ENCODE results near the gene PTPRK.

GRCh38 chr6:128295670-128296069 is 224.7 kb downstream of the PTPRK start:
- TF ChIP-seq POLR2A (IDR thresholded peaks at IDR 0.05) = no peak
- TF ChIP-seq, protein P1, sequence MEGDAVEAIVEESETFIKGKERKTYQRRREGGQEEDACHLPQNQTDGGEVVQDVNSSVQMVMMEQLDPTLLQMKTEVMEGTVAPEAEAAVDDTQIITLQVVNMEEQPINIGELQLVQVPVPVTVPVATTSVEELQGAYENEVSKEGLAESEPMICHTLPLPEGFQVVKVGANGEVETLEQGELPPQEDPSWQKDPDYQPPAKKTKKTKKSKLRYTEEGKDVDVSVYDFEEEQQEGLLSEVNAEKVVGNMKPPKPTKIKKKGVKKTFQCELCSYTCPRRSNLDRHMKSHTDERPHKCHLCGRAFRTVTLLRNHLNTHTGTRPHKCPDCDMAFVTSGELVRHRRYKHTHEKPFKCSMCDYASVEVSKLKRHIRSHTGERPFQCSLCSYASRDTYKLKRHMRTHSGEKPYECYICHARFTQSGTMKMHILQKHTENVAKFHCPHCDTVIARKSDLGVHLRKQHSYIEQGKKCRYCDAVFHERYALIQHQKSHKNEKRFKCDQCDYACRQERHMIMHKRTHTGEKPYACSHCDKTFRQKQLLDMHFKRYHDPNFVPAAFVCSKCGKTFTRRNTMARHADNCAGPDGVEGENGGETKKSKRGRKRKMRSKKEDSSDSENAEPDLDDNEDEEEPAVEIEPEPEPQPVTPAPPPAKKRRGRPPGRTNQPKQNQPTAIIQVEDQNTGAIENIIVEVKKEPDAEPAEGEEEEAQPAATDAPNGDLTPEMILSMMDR (IDR thresholded peaks at IDR 0.05) = no peak

All from thyroid gland (tissue), 4 donors.